Activated T-helper 1 cell treated with anti-CD3 and anti-CD28 coated beads, Interleukin-12 subunit alpha, Interleukin-12 subunit beta, Interleukin-2, Interleukin-4 antibody, amounts not matched to agents 30 ng/mL and 10 ng/mL and 1 ng/mL, durations not matched to agents 14 hours and 24 hours and 36 hours (primary cell): ENCODE data around the gene RERE. TPM values are rescaled to one million over a fixed set of nuclear protein-coding genes. Genes with fewer than 3 reads are reported as not detected.
"Not testable (repeated sequence)": the region's sequence is repeated elsewhere in the genome, so short reads cannot be mapped to it uniquely, and the experiment has no call there.

Experiments used
- DNase-seq: peaks from one replicate; pipeline ENCODE4 v3.0.0; 2021; ENCODE audit warnings: low spot score
- H3K27ac Mint-ChIP-seq: one replicate; pipeline ENCODE4 v1.8.0; 2021; ENCODE audit warnings: mild to moderate bottlenecking, mixed read lengths
- H3K27me3 Mint-ChIP-seq: one replicate; pipeline ENCODE4 v1.8.0; 2022; ENCODE audit warnings: mild to moderate bottlenecking, moderate library complexity, mixed read lengths; ENCODE audit not compliant: insufficient read depth
- H3K36me3 Mint-ChIP-seq: one replicate; pipeline ENCODE4 v1.8.0; 2021; ENCODE audit warnings: low read depth, mixed read lengths
- H3K4me1 Mint-ChIP-seq: one replicate; pipeline ENCODE4 v1.8.0; 2021; ENCODE audit warnings: low read depth, mixed read lengths
- H3K4me3 Mint-ChIP-seq: one replicate; pipeline ENCODE4 v1.8.0; 2021; ENCODE audit warnings: mild to moderate bottlenecking, moderate library complexity, mixed read lengths
- H3K9me3 Mint-ChIP-seq: one replicate; pipeline ENCODE4 v1.8.0; 2021; ENCODE audit warnings: mixed read lengths
- intact Hi-C: fragments of 100-400 bp; cut with micrococcal nuclease; formaldehyde crosslinking; loops from one replicate; pipeline ENCODE4 v1.15.1; 2024
- total RNA-seq: library from RNA; stranded (reverse); gene quantifications from 2 replicates; pipeline ENCODE4 v1.2.3, GENCODE V29; 2022

RERE gene
- total RNA-seq, 1 donor from 2014 or later, result 82.0 TPM

DNA sequence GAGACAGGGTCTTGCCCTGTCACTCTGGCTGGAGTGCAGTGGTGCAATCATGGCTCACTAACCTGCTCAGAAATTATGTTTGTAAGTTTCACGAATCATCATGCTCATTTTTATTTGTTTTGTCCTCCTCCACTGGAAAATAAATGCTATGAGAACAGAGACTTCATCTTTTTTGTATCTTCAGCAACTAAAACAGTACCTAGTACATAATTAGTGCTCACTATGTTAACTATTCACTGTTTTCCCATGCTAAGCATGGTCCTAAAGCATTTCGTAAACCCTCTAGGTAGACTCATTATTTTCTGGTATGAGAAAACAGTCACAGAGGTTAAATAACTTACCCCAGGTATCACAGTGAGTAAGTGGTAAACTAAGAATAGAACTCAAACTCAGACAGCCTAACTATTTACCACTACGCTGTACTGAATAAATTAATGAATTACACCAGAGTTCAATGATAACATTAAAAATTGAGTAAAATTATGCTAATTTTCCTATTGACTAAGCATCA is 118.4 kb downstream of the RERE start:
- Mint-ChIP-seq H3K27me3 (peaks cover 1% of the 10 kb centered on the region), H3K4me1 (peaks cover 56% of the 10 kb centered on the region), H3K9me3 (no peaks in the 10 kb centered on the region), H3K4me3 (no peak overlapping the region), H3K27ac (no peak overlapping the region), H3K36me3 (peaks cover 7% of the 10 kb centered on the region)
- intact Hi-C loops, result no loop called here
- DNase-seq, result no peak

DNA sequence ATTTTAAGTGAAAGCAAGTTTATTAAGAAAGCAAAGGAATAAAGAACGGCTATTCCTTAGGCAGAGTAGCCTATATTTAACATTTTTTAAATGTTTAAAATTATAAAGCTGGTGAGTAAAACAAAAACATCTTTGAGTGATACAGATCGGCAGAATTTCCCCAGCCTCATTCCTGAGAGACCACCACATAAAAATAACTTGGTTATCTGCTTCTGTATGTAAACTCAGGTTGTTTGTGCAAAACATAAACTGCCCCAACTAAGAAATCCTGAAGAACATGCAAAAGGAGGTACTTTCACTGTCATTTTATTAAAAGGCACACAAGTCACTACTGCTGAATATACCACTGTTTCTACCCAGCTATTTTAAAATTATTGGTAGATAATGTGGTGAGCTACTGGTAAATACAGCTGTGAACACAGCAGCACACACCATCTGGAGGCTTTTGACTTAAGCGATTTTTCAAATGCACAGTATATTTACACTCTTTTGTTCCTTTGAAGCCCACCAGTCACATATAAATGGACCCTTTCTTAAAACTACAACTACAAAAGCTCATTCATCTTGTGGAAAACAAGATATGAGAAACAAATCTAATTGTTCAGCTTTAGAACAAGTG is 119.3 kb downstream of the RERE start:
- H3K27ac Mint-ChIP-seq, result no peak overlapping the region
- DNase-seq, result no peak
- intact Hi-C loops, result no loop called here
- no peak overlapping the region for H3K4me3 Mint-ChIP-seq
- peaks cover 1% of the 10 kb centered on the region for H3K27me3 Mint-ChIP-seq
- peaks cover 50% of the 10 kb centered on the region for H3K4me1 Mint-ChIP-seq
- no peaks in the 10 kb centered on the region for H3K9me3 Mint-ChIP-seq
- H3K36me3 Mint-ChIP-seq, result peaks cover 7% of the 10 kb centered on the region

DNA sequence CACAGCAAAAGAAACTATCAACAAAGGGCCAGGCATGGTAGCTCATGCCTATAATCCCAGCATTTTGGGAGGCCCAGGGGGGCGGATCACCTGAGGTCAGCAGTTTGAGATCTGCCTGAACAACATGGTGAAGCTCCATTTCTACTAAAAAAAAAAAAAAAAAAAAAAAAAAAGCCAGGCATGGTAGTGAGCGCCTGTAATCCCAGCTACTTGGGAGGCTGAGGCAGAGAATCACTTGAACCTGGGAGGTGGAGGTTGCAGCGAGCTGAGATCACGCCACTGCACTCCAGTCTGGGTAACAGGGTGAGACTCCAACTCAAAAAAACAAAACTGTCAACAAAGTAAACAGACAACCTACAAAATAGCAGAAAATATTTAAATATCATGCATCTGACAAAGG is 122.0 kb downstream of the RERE start:
- intact Hi-C loops, DNase-seq, H3K9me3 Mint-ChIP-seq, H3K36me3 Mint-ChIP-seq, H3K4me3 Mint-ChIP-seq, H3K27ac Mint-ChIP-seq, H3K27me3 Mint-ChIP-seq: not testable (repeated sequence)
- H3K4me1 Mint-ChIP-seq, result peaks cover 30% of the 10 kb centered on the region

DNA sequence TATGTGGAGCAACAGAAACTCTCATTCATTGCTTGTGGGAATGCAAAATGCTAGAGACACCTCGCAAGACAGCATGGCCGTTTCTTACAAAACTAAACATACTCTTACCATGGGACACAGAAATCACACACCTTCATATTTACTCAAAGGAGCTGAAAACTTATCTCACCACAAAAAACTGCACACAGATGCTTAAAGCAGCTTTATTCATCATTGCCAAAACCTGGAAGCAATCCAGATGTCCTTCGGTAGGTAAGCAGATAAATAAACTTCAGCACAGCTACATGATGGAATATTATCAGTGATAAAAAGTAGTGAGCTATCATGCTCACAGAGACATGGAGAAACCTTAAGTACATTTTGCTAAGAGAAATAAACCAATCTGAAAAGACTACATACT is 124.3 kb downstream of the RERE start:
- Mint-ChIP-seq H3K27me3 (peaks cover 1% of the 10 kb centered on the region), H3K4me3 (no peak overlapping the region), H3K9me3 (no peaks in the 10 kb centered on the region), H3K27ac (no peak overlapping the region), H3K4me1 (peaks cover 27% of the 10 kb centered on the region), H3K36me3 (peaks cover 10% of the 10 kb centered on the region)
- intact Hi-C loops, result no loop called here
- no peak for DNase-seq

DNA sequence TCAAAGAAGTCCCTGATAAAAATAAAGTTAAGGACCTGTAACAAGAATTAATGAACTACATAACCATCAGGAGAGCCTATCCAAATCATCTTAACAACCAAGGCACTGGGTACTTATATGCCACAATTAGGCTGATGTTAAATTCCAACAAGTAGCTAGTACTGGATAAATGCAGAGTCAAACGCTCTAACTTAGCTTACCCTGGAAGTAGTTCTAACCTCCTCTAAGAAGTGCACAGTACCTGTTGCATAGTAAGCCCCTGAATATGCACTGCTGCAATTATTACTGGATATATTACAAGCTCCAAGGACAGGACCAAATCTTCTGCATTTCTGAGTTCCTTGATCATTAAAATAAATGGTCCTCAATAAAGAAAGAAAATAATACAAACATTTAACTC is 125.8 kb downstream of the RERE start:
- H3K4me1 Mint-ChIP-seq, result peaks cover 41% of the 10 kb centered on the region
- intact Hi-C loops, result no loop called here

DNA sequence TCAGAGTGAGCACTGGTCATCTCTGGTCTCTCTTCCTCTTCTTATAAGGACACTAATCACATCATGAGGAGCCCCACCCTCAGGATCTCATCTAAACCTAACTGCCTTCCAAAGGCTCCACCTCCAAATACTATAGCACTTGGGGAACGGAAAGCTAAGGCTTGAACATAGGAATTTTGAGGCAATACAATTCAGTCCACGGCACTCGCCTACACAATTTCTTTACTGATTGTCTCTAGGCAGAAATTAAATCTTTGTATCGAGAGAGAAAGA is 127.3 kb downstream of the RERE start:
- Mint-ChIP-seq H3K36me3 (peaks cover 17% of the 10 kb centered on the region), H3K4me3 (no peak overlapping the region), H3K27ac (no peak overlapping the region), H3K27me3 (no peaks in the 10 kb centered on the region), H3K4me1 (peaks cover 52% of the 10 kb centered on the region), H3K9me3 (no peaks in the 10 kb centered on the region)
- no peak for DNase-seq
- intact Hi-C loops, result no loop called here

More for the DNA sequence above, 125.8 kb downstream of the RERE start:
- no peak for DNase-seq
- Mint-ChIP-seq H3K36me3 (peaks cover 17% of the 10 kb centered on the region), H3K4me3 (no peak overlapping the region), H3K9me3 (no peaks in the 10 kb centered on the region), H3K27me3 (peaks cover 1% of the 10 kb centered on the region), H3K27ac (no peak overlapping the region)

DNA sequence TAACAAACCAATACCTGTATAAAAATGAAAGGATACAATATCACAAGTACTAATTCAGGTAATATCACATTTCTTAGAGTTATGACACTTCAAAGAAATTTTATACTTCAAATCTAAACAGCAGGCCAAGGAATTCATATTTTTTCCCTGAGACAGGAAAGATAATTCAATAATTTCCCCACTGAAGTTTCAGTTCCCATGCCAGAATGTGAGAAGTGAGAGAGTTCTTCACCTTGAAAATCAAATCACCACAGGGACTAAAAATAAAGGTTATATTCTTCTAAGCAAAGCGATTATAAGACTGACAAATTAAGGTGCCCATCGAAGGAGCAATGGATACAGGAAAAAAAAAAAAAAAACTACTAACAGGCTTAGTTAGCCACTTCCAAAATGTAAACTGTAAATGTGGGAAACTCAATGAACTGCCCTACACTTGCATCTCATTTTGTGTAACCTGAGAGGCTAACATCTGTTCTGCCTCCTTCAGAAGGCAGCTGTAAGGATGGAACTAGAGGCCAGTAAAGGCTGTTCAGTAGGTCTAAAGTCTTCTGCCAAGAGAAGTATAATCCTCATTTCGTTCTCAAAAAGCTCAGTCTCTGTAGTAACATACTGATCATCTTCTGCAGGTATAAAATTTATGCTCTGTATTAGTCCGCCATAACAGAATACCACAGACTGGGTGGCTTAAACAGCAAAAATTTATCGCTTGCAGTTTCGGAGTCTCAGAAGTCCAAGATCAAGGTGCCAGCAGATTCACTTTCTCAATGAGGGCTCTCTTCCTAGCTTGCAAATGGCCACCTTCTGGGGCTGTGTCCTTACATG is 127.8 kb downstream of the RERE start:
- Mint-ChIP-seq H3K4me1 (peaks cover 51% of the 10 kb centered on the region), H3K27me3 (no peaks in the 10 kb centered on the region), H3K36me3 (peaks cover 17% of the 10 kb centered on the region), H3K9me3 (no peaks in the 10 kb centered on the region), H3K27ac (no peak overlapping the region), H3K4me3 (no peak overlapping the region)
- intact Hi-C loops, result no loop called here
- no peak for DNase-seq

DNA sequence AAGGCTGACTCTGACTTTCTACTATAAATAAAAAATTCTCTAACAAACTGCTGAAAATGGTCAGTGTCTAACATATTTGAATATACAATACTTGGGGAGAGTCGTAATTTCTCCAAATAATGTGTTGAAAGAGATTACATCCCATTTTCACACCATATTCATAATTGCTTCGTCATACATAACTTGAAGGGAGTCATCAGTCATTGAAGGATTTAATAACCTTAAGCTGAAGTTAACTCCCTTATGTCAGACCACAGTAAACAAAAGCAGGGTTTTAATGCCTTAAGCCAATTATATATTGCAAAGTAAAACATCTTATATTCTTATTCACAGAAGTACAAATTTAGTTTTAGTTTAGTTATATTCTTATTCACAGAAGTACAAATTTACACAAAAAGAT is 129.9 kb downstream of the RERE start:
- peaks cover 51% of the 10 kb centered on the region for H3K4me1 Mint-ChIP-seq
- H3K9me3 Mint-ChIP-seq, result no peaks in the 10 kb centered on the region
- no peaks in the 10 kb centered on the region for H3K27me3 Mint-ChIP-seq
- intact Hi-C loops, result no loop called here
- H3K4me3 Mint-ChIP-seq, result no peak overlapping the region
- H3K27ac Mint-ChIP-seq, result no peak overlapping the region
- no peak for DNase-seq
- H3K36me3 Mint-ChIP-seq, result peaks cover 18% of the 10 kb centered on the region

DNA sequence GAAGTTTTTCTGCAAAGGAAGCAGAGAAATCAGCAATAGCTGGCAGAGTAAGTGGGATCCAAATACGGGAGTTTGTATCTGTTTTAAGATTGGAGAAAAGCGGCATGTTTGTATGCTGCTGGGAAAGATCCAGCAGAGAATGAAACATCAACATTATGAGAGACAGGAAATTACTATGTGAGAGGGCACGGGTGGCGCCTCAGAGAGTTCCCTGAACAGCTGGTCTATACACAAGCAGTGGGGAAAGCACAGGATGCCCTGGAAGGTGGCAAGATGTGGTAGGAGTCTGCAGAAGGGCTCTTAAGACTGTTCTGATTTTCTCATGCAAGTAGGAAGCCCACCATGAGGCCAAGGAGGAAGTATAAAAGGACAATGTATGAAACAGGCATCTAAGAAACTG is 130.4 kb downstream of the RERE start:
- H3K4me1 Mint-ChIP-seq, result peaks cover 51% of the 10 kb centered on the region
- no peak for DNase-seq
- H3K4me3 Mint-ChIP-seq, result no peak overlapping the region
- no peaks in the 10 kb centered on the region for H3K9me3 Mint-ChIP-seq
- peaks cover 18% of the 10 kb centered on the region for H3K36me3 Mint-ChIP-seq
- no peaks in the 10 kb centered on the region for H3K27me3 Mint-ChIP-seq
- peak overlapping the region; percentile 29 for H3K27ac Mint-ChIP-seq
- intact Hi-C loops, result no loop called here

DNA sequence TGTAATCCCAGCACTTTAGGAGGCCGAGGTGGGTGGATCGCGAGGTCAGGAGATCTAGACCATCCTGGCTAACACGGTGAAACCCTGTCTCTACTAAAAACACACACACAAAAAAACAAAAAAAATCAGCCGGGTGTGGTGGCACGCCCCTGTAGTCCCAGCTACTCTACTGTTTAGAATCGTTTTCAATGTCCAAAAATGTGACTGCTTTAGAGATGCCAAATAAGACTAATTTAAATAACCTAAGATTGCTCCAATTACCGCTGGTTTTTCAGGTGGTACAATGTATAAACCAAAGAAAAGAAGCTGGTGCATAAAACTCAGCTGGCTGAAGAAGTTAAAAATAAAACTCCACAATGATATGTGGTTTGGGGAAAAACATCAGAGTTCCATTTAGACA is 132.0 kb downstream of the RERE start:
- no peak for DNase-seq
- Mint-ChIP-seq H3K27me3 (no peaks in the 10 kb centered on the region), H3K36me3 (peaks cover 18% of the 10 kb centered on the region), H3K27ac (no peak overlapping the region), H3K9me3 (no peaks in the 10 kb centered on the region), H3K4me1 (peaks cover 51% of the 10 kb centered on the region), H3K4me3 (no peak overlapping the region)
- intact Hi-C loops, result no loop called here

DNA sequence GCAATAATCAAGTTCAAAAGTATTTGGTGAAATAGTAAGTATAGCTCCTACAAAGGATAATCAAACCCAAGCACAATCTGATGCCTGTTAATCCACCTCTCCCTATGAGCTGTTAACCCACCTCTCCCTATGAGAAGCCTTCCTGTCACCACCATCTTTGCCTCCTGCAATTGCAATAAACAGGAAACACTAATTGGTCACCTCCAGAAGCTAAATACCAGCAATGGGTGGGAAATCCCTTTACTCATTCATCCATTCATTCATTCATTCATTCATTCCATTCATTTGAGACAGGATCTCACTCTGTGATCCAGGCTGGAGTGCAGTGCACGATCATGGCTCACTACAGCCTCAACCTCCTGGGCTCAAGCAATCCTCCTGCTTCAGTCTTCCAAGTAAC is 132.8 kb downstream of the RERE start:
- intact Hi-C loops, result no loop called here
- Mint-ChIP-seq H3K36me3 (peaks cover 13% of the 10 kb centered on the region), H3K9me3 (no peaks in the 10 kb centered on the region), H3K27me3 (no peaks in the 10 kb centered on the region), H3K27ac (no peak overlapping the region), H3K4me3 (no peak overlapping the region), H3K4me1 (peaks cover 46% of the 10 kb centered on the region)
- no peak for DNase-seq

DNA sequence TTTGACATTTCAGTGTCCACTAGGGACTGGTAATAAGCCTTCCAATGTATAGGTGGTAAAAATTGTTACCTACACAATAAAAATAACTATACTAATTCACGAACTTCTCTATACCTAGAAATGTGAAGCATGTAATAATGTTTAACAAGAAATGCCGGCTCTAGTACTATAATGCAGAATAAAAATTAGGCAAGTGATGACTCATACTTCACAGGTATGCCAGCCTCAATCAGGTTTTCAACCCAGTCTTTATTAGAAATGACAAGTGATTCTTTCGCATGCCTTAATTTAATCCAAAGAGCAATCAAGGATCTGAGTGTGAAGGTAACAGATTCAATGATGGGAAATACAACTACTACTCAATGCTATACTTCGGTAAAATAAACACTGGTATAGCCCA is 134.9 kb downstream of the RERE start:
- H3K9me3 Mint-ChIP-seq, result no peaks in the 10 kb centered on the region
- no peak overlapping the region for H3K27ac Mint-ChIP-seq
- H3K27me3 Mint-ChIP-seq, result no peaks in the 10 kb centered on the region
- peaks cover 11% of the 10 kb centered on the region for H3K36me3 Mint-ChIP-seq
- intact Hi-C loops, result no loop called here
- H3K4me1 Mint-ChIP-seq, result peaks cover 36% of the 10 kb centered on the region
- no peak overlapping the region for H3K4me3 Mint-ChIP-seq
- no peak for DNase-seq

DNA sequence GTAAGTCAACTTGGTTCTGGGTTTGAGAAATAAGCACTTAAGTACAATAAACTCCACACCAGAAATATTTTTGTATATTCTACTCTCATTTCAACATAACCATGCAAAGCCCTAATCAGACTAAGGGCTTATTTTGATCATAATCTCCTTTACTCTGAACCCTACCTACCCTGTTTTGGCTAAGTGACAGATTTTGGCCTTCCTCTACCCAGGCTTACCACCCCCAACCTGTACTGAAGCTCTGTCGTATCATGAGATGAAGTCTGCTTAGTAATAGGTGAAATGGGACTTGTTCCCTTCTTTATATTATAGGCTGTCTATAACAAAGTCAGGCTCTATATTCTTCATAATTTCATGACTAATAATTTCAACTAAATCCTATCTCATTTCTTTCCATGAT is 135.5 kb downstream of the RERE start:
- H3K27me3 Mint-ChIP-seq, result no peaks in the 10 kb centered on the region
- H3K9me3 Mint-ChIP-seq, result no peaks in the 10 kb centered on the region
- intact Hi-C loops, result no loop called here
- H3K4me1 Mint-ChIP-seq, result peaks cover 34% of the 10 kb centered on the region
- peaks cover 10% of the 10 kb centered on the region for H3K36me3 Mint-ChIP-seq
- H3K4me3 Mint-ChIP-seq, result no peak overlapping the region
- H3K27ac Mint-ChIP-seq, result no peak overlapping the region
- no peak for DNase-seq
